Effector CD4-positive, alpha-beta T cell (primary cell): ENCODE measurements around the gene POC1A.

Source experiments
- DNase-seq: peaks from one replicate; pipeline ENCODE4 v3.0.0-alpha.2; 2020

The POC1A gene

DNA sequence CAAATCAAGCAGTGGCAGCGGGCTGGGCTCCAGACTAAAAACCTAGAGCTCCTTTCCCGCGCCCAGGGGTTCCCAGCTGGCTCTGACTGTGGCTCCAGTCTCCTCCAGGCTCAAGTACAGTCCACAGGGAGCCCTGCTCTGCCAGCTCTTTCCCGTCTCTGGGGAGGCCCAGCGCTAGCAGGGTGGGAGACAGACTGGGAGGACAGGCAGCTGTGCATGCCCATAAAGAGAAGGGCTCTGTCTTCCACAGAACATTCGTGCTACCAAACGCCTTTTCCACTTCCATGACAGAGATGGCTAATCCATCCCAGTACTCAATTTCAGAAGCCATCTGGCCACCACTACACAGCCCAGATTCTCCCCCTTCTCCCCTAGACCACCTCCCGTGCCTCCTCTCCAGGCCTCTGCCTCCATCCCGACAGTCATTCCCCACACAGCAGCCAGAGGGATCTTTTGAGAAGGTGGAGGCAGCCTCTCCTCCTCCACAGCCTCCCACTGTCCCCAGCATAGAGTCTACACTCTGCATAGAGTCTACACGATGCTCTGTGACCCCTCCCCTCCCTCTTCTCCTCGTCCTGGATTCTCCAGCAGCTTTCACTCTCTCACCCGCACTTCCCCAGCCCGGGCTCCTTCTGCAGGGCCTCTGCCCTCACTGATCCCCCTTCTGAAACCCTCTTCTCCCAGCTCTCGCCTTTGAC lies 91.0 kb downstream of the POC1A start:
- no peak for DNase-seq

DNA sequence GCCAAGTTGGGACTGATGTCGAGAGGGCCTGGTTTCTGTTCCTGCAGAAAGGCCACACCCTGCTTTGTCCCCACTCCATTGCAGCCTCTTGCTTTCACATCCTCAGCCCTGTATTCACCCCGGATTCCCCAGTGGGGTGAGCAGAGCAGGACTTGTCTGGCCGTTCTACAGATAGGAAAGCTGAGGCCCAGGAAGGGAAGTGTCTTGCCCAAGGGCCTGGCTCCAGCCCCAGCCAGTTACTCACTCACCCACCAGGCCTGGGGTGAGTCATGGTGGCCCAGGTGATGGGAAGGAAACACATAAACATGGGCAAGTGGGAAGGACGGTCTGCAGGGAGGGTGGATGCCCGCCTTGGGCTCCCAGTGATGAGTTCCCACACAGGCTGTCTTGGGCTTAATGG lies 91.7 kb downstream of the POC1A start:
- no peak for DNase-seq

DNA sequence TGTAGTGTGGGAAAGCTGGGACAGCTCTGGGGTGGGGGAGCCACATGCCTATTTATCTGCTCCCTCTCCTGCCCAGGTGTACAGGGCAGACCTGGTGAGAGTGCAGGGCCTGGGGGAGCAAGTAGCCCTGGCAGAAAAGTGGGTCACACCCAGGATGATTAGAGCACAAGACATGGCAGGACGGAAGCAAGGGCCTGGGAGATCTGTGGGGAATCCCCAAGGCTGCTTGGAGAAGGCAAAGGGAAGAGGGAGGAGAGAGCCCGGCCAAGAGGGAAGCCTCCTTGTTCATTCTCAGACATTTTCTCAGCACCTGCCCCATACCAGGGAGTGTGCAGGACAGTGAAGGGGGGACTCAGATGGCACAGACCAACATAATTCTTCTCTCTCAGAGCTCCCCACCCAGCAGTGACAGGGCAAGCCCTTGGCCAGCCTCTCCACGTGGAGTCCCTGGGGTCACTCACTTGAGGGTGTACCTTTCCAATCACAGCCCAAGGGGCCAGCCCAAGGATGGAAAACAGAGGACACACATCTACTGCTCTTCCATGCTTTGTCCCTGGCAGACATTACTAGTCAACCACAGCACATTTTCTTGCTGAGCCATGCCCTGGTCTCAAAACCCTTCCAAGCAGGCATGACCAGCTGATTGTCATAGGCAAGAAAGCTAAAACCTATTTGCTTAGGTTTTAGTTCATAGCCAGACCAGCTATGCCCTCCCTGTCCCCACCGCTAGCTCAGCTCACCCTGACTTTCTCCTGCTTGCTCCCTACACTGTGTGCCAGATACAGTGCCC lies 92.9 kb downstream of the POC1A start:
- no peak for DNase-seq

DNA sequence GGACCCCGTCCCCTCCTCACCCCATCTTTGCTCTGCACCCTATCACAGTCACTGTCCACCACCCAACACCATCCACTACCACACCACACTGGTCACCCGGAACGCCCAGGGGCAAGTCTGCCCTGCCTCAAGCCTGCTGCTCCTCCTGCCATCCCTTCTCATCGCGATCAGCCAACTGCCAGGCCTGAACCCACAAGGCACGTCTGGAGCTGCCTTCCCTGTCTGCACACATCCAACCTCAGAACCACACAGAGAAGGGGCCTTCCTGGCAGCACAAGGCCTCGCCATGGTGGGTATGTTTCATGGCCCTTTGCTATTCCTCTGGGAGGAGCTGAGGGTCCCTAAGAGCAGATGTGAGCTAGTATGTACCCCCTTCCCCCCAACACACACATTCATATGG lies 94.4 kb downstream of the POC1A start:
- no peak for DNase-seq

DNA sequence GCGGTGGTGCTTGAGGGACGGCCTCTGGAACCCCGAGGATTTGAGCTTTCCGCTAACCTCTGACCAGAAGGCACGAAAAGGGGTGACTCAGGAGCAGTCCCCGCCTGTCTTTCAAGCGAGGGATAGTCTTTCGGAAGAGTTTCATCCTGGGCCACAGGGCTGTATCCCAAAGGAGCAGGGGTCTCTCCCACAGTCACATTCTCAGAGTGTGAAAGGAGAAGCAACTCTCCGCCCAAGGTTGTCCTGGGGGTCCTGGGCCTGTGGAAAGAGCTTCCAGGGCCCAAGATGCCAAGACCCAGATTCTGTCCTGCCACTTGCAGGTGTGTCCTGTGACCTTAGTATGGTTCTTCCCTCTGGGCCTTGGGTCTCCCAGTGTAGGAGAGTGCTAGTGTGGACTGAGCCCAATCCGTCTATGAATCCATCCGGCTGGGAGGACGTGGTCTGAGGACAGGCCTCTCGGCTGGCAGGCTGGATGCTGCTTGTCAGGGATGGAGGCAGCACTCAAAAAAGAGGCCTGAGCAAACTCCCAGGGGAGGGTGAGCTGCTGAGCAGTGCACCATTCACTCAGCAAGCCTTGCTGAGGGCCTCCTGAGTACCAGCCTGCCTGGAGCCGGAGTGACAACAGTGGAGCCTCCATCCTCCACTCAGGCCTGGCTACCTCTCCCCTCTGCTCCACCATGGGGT lies 96.3 kb downstream of the POC1A start:
- DNase-seq, result no peak

DNA sequence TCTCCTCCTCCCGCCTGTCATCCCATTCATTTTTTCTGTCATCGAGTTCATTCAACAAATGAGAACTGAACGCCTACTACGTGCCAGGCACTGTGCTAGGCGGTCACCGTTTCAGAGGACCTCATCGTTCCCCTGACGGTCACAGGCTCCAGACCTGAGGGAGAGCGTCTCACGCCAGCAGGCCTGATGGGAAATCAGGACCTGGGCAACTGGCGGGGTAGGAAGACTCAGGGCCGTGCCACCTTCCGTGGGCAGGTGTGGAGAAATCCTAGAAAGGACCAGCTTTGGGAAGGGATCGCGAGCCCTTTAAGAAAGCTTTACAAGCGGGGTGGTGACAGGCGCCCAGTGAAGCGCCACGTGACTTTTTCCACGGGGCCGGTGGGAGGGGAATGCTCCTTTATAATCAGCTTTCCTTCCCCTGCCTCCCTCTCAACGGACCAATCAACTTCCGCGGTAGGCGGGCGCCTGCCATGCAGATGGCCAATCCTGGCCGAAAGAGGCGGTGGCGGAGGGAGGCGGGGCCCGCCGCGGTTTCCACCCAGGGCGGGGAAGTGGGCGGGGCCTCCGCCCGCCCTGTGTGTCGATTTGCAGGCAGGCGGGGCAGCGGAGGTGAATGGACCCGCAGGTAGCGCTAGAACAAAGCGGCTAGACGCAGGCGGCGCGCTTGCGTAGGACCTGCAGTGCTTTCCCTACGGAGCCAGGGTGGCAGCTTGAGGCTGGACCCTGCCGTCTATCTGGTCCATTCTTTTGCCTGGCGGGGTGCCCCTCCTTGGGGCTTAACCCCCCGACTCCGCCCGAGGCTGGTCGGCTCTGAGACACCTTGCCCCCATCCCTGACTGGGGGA lies 97.0 kb downstream of the POC1A start:
- DNase-seq, result peak; percentile 99

DNA sequence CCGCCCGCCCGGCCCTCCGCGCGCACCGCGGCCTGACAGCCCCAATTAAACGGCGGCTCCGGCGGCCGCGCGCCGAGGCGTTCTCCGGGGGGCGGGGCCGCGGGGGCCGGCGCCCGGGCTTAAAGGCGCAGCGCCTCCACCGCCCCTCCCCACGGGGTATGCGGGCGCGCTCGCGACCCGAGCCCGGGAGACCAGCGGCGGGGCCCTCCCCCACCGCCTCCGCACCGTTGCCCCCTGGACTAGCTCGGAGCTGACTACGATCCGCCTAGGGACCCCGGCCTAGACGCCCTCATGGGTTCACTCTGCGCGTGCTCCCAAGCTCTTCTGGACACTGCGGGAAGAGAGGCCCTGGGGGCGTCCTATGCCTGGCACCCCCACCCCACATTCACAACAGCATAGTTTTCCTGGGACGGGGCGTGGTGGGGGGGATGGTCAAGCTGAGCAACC lies 97.7 kb downstream of the POC1A start, which contains the start of gene DUSP7:
DUSP7 (minus strand) TSS at position 51 of the 447 bp plus-strand sequence. CDS start 205 bp downstream, outside the sequence.
- DNase-seq, result peak; percentile 56

DNA sequence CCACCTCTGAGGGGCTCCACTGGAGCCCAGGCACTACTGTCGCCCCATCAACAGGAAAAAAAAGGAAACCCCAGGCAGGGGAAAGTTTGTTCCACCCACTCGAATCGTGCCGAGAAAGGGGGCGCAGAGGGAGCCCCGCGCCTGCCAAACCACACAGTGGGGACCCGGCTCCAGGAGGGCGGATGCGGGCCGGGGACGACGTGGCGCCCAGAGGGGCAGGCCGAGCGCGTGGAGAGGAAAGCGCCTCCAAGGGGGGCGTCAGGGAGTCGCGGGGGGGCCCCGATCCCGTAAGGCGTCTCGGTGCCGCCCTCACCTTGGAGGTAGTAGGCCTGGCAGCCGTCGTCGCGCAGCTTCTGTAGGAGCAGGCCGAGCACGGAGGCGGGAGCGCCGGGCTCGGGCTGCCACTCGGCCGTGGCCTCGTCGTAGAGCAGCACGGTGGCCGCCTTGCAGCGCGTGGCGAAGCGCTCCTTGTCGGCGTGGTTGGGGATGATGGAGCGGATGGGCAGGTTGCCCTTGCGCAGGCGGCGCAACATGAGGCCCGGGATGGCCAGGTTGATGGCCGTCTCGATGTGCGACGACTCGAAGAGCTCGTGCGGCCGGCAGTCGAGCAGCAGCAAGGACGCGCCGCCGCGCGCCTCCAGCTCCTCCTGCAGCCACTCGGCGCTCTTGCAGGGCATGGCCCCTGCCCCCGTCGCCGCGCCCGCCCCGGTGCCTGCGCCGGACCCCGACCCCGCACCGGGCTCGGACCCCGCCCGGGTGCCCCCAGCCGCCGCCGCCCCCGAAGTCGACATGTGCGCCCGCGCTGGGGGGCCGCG lies 98.5 kb downstream of the POC1A start:
- DNase-seq, result peak; percentile 18

DNA sequence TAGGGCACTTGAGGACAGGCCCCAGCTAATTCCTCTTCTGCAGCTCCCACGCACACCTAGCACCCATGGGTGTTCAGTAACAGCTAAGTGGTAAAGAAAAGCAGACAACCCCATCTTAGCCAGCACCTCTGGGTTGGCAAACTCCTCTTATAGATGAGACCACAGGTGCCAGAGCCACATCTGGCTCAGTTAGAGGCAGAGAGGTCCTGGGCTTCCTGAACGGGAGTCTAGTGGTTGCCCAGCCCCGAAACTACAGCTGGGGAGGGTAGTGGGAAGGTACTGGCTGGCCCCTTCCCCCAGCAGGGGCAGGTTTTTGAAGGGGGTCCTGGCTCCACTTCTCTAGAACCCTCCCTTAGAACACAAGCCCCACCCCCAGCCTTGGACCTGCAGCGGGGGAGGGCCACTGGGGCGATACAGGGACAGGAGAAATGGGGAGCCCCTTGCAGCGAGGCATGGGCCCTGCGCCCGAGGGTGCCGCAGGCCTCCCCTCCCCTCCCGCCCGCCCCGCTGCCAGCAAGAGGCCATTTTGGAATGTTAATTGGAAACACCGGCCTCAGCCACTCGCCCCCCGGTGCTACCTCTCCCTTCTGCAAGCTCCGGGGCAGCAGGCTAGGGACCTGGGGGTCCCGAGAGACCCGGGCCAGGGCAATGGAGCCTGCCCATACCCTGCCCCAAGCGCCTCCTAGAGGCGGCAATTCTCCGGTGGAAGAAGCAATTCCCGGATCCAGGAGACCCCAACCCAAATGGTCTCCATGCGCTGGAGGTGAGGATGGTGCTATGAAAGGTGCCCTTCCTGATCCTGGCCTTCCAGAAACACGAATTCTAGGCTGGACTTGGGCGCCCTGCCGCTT lies 99.3 kb downstream of the POC1A start:
- DNase-seq, result no peak

DNA sequence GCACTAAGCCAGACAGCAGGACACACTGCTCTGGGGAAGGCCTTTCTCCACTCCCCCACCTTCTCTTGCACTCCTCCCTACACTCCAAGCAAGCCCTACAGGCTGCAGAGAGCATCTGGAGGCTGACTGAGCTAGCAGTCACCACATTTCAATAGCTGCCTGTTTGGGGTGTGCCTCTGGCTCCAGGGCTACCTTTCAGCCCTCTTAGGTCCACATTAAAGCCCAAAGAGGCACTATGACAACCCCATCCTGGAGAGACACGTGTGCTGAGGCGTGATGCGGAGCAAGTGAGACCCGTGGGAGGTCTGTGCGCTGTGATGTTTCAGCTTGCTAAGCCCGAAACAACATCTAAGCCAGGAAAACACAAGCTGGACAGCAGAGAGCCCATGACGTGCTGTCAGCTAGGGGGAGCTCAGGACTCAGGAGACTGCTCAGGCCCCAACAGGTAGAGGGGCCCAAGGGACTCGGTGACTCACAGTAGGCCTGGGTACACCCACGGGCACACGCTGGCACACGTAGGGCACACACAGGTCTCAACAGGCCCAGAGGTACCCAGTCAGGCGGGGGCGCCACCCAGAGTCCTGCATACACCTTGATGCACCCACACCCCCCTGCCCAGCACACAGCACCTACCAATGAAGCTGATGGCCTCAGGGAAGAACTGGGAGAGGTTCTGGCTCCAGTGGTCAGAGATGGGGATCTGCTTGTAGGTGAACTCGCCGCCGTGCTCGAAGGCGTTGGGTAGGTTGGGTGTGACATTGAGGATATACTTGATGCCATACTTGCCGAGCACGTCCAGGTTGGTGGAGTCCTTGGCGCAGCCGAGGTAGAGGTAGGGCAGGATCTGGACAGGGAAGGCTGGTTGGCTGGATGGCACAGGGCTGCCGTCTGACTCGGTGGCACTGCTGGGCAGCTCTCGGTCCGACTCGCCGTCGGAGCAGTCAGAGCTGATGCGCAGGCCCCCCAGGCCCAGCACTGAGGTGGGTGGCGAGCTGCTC lies 100.6 kb downstream of the POC1A start:
- no peak for DNase-seq

DNA sequence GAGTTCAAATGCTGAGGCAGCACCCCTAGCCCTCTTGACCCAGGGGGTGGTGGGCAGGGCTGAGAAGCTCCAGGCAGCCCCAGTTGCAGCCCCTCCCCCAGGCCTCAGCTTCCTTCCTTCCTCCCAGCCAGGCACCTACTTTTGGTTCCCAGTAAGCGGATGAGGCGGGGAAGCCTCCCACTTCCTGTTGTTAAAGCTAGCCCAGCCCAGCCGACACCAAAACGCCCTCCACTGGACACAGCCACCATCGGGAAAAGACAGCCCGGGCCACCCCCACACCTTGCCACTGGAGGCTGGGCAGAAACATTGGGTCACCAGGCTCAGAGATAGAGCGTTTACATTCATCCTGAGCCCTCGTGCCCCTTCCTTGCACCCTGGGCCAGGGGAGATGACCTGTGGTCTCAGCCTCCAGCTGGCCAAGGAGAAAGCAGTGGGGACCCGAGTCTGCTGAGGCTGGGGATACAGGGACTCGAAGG lies 101.4 kb downstream of the POC1A start:
- DNase-seq, result peak; percentile 25

DNA sequence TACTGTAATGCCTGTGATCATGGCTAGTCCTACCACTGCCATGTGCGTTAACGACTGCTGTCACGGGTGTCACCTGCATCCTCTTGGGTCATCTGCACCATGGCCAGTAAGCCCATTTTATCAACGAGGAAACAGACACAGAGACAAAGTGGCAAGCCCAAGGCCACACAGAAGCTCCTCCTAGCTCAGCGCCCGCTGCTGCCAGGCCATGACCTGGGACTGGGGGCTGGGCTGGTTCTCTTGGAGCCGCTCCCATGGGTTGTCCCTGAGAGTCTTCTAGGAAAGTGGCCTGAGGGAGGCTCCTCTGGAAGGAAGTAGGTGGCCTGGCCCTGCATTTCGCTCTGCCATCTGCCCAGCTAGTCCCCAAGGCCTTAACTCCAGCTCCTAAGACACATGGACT lies 102.8 kb downstream of the POC1A start:
- DNase-seq, result no peak

DNA sequence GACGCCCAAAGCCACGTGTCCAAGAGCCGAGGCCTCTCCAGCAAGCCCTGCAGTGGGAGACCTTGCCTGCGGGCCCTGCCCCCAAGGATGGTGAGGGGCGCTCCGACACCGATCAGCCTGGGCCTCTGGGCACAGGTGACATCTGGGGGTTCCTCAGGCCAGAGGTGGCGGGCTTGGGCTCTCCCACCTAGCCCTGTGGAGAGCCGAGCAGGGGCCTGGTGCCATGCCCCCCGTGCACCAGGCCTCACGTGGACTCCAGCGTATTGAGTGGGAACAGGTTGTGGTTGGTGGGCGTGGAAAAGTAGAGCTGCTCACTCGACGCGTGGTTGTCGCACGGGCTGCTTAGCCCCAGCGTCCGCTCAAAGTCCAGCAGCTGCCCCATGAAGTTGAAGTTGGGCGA lies 103.7 kb downstream of the POC1A start:
- no peak for DNase-seq

DNA sequence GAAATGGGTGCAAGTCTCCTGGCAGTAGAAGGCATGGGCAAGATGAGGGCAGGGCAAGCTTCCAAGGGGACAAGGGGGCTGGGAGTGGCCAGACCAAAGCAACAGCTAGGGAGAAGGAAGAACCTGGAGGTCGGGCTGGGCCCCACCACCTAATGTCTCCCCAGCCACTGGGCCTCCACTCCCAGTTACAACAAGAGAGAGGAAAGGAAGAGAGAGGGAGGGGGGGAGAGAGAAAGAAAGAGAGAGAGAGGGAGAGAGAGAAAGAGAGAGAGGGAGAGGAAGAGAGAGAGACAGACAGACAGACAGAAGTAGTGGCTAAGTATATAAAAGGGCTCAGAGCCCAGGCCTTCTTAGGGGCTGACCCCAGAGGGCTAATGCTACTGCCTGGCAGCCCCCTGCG lies 104.7 kb downstream of the POC1A start:
- no peak for DNase-seq

DNA sequence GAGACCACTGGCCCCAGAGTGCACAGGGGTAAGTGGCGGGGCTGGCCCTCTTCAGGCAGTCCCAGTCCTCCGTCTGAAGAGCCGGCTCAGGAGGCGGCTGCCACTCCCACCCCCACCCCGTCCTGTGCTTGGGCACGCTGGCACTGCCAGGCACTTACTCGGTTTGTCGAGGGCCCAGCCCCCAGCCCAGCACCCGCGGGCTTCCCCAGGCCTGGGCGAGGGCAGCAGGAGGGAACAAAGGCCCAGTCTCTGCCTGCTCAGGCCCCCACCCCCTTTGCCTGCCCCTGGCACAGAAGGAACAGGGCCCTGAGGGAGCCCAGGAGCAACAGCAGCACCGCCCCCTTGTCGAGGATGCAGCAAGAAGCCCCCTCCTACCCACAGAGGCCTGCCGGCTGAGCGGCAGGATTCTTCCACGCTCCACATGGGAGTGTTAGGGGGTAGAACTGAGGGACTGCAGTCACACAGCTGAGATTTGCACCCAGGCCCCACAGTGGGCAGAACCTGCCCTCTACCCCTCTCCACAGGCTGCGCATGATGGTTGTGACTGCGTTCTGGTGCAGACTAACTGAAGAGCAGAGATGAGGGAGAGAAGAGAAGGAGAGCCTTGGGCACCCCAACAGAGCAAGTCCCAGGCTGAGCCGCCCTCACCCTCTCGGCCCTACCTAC lies 106.8 kb downstream of the POC1A start:
- no peak for DNase-seq

DNA sequence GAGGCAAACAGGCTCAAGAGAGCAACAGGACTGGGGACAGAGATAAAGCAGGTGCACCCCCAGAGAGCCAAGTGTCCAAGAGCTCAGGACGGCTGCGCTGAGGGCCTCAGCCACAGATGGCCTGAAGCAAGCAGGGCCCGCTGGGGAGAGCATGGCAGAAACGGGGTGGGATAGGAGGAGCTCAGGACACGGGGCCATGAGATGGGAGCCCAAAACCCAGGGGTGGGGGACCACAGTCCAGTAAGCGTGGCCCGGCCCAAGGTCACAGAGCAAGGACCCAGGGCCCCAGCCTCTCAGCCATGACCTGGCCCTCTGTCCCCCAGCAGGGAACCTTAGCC lies 107.4 kb downstream of the POC1A start:
- no peak for DNase-seq

DNA sequence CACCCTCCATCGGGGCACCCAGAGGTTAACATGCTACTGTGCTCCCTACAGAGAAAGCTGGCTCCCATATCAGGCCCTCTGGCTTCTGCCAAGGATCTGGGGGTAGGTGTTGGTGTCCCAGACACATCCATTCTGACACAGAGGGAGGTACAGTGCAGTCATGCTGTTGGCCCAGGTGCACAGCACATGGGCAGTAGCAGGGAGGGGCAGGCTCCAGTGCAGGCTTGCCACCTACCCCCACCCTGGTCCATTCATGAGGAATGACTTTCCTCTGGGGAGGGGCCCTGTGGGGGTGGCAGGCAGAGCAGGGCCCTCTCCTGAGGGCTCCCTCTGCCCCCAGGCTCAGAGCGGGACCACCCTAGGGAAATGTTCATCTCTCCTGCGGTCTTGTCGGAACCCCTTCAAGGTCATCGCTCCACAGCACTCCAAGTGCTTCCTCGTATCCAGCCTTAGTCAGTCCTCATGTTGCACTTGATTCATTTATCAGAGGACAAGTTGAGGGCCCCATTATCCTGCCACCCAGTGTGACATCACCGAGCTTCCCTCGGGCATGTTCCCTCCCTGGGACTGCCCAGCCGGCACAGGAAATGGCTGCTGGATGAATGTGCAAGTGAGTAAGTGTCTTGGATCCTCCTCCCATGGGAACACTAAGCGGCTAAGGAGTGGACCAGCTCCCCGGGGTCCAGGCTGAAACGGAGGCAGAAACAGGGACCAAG lies 107.9 kb downstream of the POC1A start:
- no peak for DNase-seq
